Measurements from ENCODE around the gene MAN1C1. TPM values are rescaled to one million over a fixed set of nuclear protein-coding genes. Genes with fewer than 3 reads are reported as not detected.

The MAN1C1 gene
- total and polyA plus RNA-seq, 10 of the 15 experiments (the other 5 are each of a cell fraction or from before 2014, with no cell fraction given) = 0.12 to 0.56 (median 0.22) TPM; not detected in 3

- no TSS peak for BruUV-seq (replicated peaks)
- Histone ChIP-seq H3K79me2 (ENCODE audit: control insufficient read depth, insufficient read depth, low read length) (peaks cover 26% of the 10 kb centered on the region), H4K20me1 (ENCODE audit: control insufficient read depth, insufficient read depth) (no peaks in the 10 kb centered on the region), H3K36me3 (ENCODE audit: control insufficient read depth in 2 of 2, insufficient read depth in 2 of 2, low read length in 1 of 2) (no peaks in the 10 kb centered on the region; a peak in 2 of 4 replicates), H2AFZ (ENCODE audit: control insufficient read depth, low read depth, low read length) (no peak overlapping the region), H3K9ac (ENCODE audit: control insufficient read depth, insufficient read depth, low read length) (no peak overlapping the region), H3K4me3 (no peak overlapping the region), H3K4me1 (ENCODE audit: control insufficient read depth, insufficient read depth, low read length) (peaks cover 15% of the 10 kb centered on the region), H3K27me3 (replicated peaks in 1 of 2; ENCODE audit: control insufficient read depth in 2 of 2, insufficient read depth in 2 of 2, low read length in 1 of 2) (no peaks in the 10 kb centered on the region), H3K4me2 (ENCODE audit: control insufficient read depth, insufficient read depth) (peak overlapping the region; percentile 91), H3K9me3 (replicated peaks; ENCODE audit: control insufficient read depth, insufficient read depth, low read length) (no peaks in the 10 kb centered on the region), H3K27ac (ENCODE audit: control insufficient read depth, insufficient read depth) (no peak overlapping the region)
- FAIRE-seq (no peak), ATAC-seq (no peak), DNase-seq (ENCODE audit: low read depth, low spot score) (no peak)
- 81% methylated on average over 6 of the region's 6 CpGs for WGBS (ENCODE audit: insufficient coverage, insufficient replicate concordance, low lambda C conversion rate, missing lambda C conversion rate)
- POLR2A ChIA-PET = interaction anchor here (1.4 kb wide), 1 partner anchor 14 kb away, joined by 5 read pairs; no protein-coding TSS in a partner anchor
- RAD21 ChIA-PET (ENCODE audit: unreplicated experiment) = interaction anchor here (0.8 to 2.9 kb wide), 2 partner anchors 179 to 218 kb away, joined by 4 to 13 read pairs; partner anchors contain the start of gene PAFAH2
- intact Hi-C loops (cut with micrococcal nuclease; ENCODE audit: unreplicated experiment) (no loop called here), in situ Hi-C loops (cut with MboI) (loop anchor here (25.0 kb wide), 1 partner anchor 406 kb away; the partner anchor contains the start of gene RHCE)
- CTCF ChIA-PET = interaction anchor here (0.9 to 5.3 kb wide), 4 partner anchors 9 to 298 kb away, joined by 3 to 24 read pairs (median 13); partner anchors contain the start of gene PAFAH2
- SMC1A ChIA-PET (ENCODE audit: uncharacterized antibody, unreplicated experiment) = interaction anchor here (1.0 to 1.8 kb wide), 2 partner anchors 9 to 16 kb away, joined by 3 to 8 read pairs; no protein-coding TSS in a partner anchor
- TF ChIP-seq HDAC6 (IDR thresholded peaks at IDR 0.05; ENCODE audit: unreplicated experiment) (no peak), NR2C1 (IDR thresholded peaks at IDR 0.05) (no peak), IRF4 (IDR thresholded peaks at IDR 0.05; ENCODE audit: low read depth, low read length) (no peak)
Observed at GRCh38 chr1:25818569-25818968, 202.0 kb downstream of the MAN1C1 start.

DNA sequence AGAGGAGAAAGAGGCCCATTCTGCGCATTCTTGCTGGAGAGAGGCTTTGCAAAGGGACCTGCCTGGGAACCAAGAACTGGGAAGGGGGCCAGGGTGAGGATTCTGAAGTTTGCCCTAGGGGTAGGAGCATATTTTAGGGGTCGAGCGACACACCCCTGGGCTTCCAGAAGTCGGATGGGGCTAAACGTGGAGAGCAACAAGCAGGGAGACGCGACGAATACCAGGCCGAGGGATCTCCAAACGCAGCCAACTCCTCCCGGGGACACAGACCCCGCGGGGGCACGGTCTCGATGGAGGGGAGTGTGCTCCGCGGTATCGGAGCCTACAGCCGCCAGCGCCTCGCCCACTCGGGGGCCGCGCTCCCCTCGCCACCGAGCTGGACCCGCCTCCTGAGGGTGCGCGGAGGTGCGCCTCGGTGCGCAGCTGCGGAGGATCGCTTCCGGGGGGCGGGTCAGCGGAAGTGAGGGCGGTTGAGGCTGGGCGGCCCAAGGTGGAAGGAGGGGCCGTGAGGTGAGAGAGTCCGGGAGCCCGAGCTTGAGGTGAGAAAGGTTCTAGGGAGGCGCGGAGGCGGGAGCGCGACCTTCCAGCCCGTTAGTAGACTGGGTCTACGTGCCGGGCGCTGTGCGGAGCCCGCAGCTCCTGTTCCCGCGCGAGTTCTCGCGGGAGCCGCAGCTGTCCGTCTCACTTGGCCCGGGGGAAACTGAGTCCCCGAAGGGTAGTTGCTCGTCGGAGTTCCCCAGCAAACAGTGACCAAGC is 203.1 kb downstream of the MAN1C1 start, which contains the start of gene MTFR1L:
TSS of gene MTFR1L (plus strand) at position 464 of the 756 bp plus-strand sequence. CDS start 3,151 bp downstream, outside the sequence.
- peaks cover 15% of the 10 kb centered on the region for H3K4me1 ChIP-seq (ENCODE audit: control insufficient read depth, insufficient read depth, low read length)
- BruUV-seq (replicated peaks) = no TSS peak
- H3K4me2 ChIP-seq (ENCODE audit: control insufficient read depth, insufficient read depth) = peak within 1 kb of the TSS; percentile 91
- peak within 1 kb of the TSS; percentile 73 for H3K27ac ChIP-seq (ENCODE audit: control insufficient read depth, insufficient read depth)
- peak; percentile 66 for DNase-seq (ENCODE audit: low read depth, low spot score)
- WGBS (ENCODE audit: insufficient coverage, insufficient replicate concordance, low lambda C conversion rate, missing lambda C conversion rate) = under 1% methylated on average over 56 of the region's 64 CpGs
- SMC1A ChIA-PET (ENCODE audit: uncharacterized antibody, unreplicated experiment) = interaction anchor here (0.6 to 1.8 kb wide), 6 partner anchors 10 to 390 kb away, joined by 3 to 8 read pairs (median 3); partner anchors contain the start of gene PAQR7
- peaks cover 26% of the 10 kb centered on the region for H3K79me2 ChIP-seq (ENCODE audit: control insufficient read depth, insufficient read depth, low read length)
- in situ Hi-C loops (cut with MboI) (loop anchor here (5.0 to 25.0 kb wide), 2 partner anchors 178 to 407 kb away; partner anchors contain the start of genes PAFAH2 and RHCE), intact Hi-C loops (cut with micrococcal nuclease; ENCODE audit: unreplicated experiment) (loop anchor here (5.0 to 10.0 kb wide), 2 partner anchors 38 to 185 kb away; partner anchors contain the start of gene AUNIP)
- no peaks in the 10 kb centered on the region; a peak in 2 of 4 replicates for H3K36me3 ChIP-seq (ENCODE audit: control insufficient read depth in 2 of 2, insufficient read depth in 2 of 2, low read length in 1 of 2)
- no peaks in the 10 kb centered on the region for H3K9me3 ChIP-seq (replicated peaks; ENCODE audit: control insufficient read depth, insufficient read depth, low read length)
- POLR2A ChIA-PET = interaction anchor here (0.8 to 1.4 kb wide), 11 partner anchors 12 to 587 kb away, joined by 3 to 6 read pairs (median 3); partner anchors contain the start of genes PAFAH2 and SYF2
- CTCF ChIA-PET = interaction anchor here (0.7 to 5.3 kb wide), 6 partner anchors 10 to 412 kb away, joined by 3 to 24 read pairs (median 8); partner anchors contain the start of gene PAFAH2
- peak; percentile 31 for FAIRE-seq
- H2AFZ ChIP-seq (ENCODE audit: control insufficient read depth, low read depth, low read length) = peak within 1 kb of the TSS; percentile 70
- no peaks in the 10 kb centered on the region for H3K27me3 ChIP-seq (replicated peaks in 1 of 2; ENCODE audit: control insufficient read depth in 2 of 2, insufficient read depth in 2 of 2, low read length in 1 of 2)
- peak within 1 kb of the TSS; percentile 93 for H3K9ac ChIP-seq (ENCODE audit: control insufficient read depth, insufficient read depth, low read length)
- RAD21 ChIA-PET (ENCODE audit: unreplicated experiment) = interaction anchor here (0.7 to 2.9 kb wide), 8 partner anchors 10 to 177 kb away, joined by 3 to 13 read pairs (median 4); partner anchors contain the start of genes PAFAH2 and PAQR7
- ATAC-seq = peak; percentile 95
- H4K20me1 ChIP-seq (ENCODE audit: control insufficient read depth, insufficient read depth) = no peaks in the 10 kb centered on the region
- peak within 1 kb of the TSS; percentile 83 for H3K4me3 ChIP-seq
- TF ChIP-seq POLR2A (IDR thresholded peaks at IDR 0.05; ENCODE audit: low read depth, low read length) (peak; percentile 89), HDGF (IDR thresholded peaks at IDR 0.05) (peak; percentile 94), MAX (IDR thresholded peaks at IDR 0.05; ENCODE audit: low read depth, low read length) (no peak), TCF12 (IDR thresholded peaks at IDR 0.05; ENCODE audit: low read depth, low read length) (peak; percentile 33; the same call in 1 of the 2 replicates), CBX5 (IDR thresholded peaks at IDR 0.05; ENCODE audit: low read depth) (no peak), FOXK2 (IDR thresholded peaks at IDR 0.05) (no peak)
- TF ChIP-seq, protein P1, sequence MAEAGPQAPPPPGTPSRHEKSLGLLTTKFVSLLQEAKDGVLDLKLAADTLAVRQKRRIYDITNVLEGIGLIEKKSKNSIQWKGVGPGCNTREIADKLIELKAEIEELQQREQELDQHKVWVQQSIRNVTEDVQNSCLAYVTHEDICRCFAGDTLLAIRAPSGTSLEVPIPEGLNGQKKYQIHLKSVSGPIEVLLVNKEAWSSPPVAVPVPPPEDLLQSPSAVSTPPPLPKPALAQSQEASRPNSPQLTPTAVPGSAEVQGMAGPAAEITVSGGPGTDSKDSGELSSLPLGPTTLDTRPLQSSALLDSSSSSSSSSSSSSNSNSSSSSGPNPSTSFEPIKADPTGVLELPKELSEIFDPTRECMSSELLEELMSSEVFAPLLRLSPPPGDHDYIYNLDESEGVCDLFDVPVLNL (IDR thresholded peaks at IDR 0.05; ENCODE audit: low read depth, low read length) = no peak
- TF ChIP-seq, protein P2, sequence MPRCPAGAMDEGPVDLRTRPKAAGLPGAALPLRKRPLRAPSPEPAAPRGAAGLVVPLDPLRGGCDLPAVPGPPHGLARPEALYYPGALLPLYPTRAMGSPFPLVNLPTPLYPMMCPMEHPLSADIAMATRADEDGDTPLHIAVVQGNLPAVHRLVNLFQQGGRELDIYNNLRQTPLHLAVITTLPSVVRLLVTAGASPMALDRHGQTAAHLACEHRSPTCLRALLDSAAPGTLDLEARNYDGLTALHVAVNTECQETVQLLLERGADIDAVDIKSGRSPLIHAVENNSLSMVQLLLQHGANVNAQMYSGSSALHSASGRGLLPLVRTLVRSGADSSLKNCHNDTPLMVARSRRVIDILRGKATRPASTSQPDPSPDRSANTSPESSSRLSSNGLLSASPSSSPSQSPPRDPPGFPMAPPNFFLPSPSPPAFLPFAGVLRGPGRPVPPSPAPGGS (IDR thresholded peaks at IDR 0.05; ENCODE audit: borderline replicate concordance, insufficient read depth, low read depth, low read length, poor library complexity, severe bottlenecking) = no peak

Data from GM12878 (cell line).